Activated B cell treated with CpG ODN at 0.5 μM for 24 hours (primary cell): Measurements from ENCODE around the gene GABARAPL1. TPM values are rescaled to one million over a fixed set of nuclear protein-coding genes. Genes with fewer than 3 reads are reported as not detected.
A peak's percentile ranks its signal among the peaks of the same experiment; 100 is the strongest.
"Not testable (repeated sequence)": the region's sequence is repeated elsewhere in the genome, so short reads cannot be mapped to it uniquely, and the experiment has no call there.

Source experiments
- ATAC-seq: fragments of 200-7000 bp; cut with Tn5 transposase; one replicate; pipeline ENCODE4 v1.10.0; 2021; ENCODE audit warnings: low read depth, mild to moderate bottlenecking, moderate library complexity
- CTCF ChIA-PET: fragments of 350-600 bp; sonication (Branson Sonifier 250); formaldehyde crosslinking; loops from one replicate; lab custom pipeline; 2021; ENCODE audit warnings: antibody characterized with exemption; lab: Charles Lee
- POLR2A ChIA-PET: fragments of 350-600 bp; sonication (Branson Sonifier 250); formaldehyde crosslinking; loops from one replicate; lab custom pipeline; 2021; ENCODE audit warnings: antibody characterized with exemption; lab: Charles Lee
- DNase-seq: peaks from one replicate; pipeline ENCODE4 v3.0.0; 2022
- H3K27ac Mint-ChIP-seq: one replicate; pipeline ENCODE4 v1.8.0; 2020; ENCODE audit warnings: mixed read lengths
- H3K27me3 Mint-ChIP-seq: one replicate; pipeline ENCODE4 v1.8.0; 2021; ENCODE audit warnings: mixed read lengths
- H3K36me3 Mint-ChIP-seq: one replicate; pipeline ENCODE4 v1.8.0; 2021; ENCODE audit warnings: low read depth, mixed read lengths
- H3K4me1 Mint-ChIP-seq: one replicate; pipeline ENCODE4 v1.8.0; 2021; ENCODE audit warnings: mixed read lengths
- H3K4me3 Mint-ChIP-seq: one replicate; pipeline ENCODE4 v1.8.0; 2020; ENCODE audit warnings: mild to moderate bottlenecking, mixed read lengths
- H3K9me3 Mint-ChIP-seq: one replicate; pipeline ENCODE4 v1.8.0; 2020; ENCODE audit warnings: mixed read lengths
- CTCF ChIP-seq: fragments of 200-600 bp; IDR thresholded peaks from one replicate; pipeline ENCODE4 v1.8.0; 2022; ENCODE audit warnings: antibody characterized with exemption, mild to moderate bottlenecking
- intact Hi-C: fragments of 100-400 bp; cut with micrococcal nuclease; formaldehyde crosslinking; loops from one replicate; pipeline ENCODE4 v1.15.1; 2024
- total RNA-seq: library from RNA; stranded (reverse); gene quantifications from 2 replicates; pipeline ENCODE4 v1.2.3, GENCODE V29; 2022

GABARAPL1 gene
- total RNA-seq, 1 donor from 2014 or later: 2.1 TPM

- peak overlapping the region; percentile 46 for H3K4me3 Mint-ChIP-seq
- peaks cover 15% of the 10 kb centered on the region for H3K4me1 Mint-ChIP-seq
- ChIA-PET CTCF (interaction anchor here (3.4 kb wide), 1 partner anchor 43 kb away, joined by 11 read pairs; no protein-coding TSS in a partner anchor), POLR2A (interaction anchor here (0.7 to 1.2 kb wide), 4 partner anchors 67 to 417 kb away, joined by 3 to 5 read pairs (median 4); partner anchors contain the start of genes CLEC7A and MAGOHB)
- H3K27me3 Mint-ChIP-seq: peaks cover 50% of the 10 kb centered on the region
- DNase-seq: no peak
- no peaks in the 10 kb centered on the region for H3K36me3 Mint-ChIP-seq
- H3K27ac Mint-ChIP-seq: no peak overlapping the region
- peak; percentile 94 for ATAC-seq
- no peaks in the 10 kb centered on the region for H3K9me3 Mint-ChIP-seq
- TF ChIP-seq CTCF: no peak
- intact Hi-C loops: no loop called here
These were observed 16.5 kb upstream of the GABARAPL1 start for GRCh38 chr12:10196210-10196609.

- Mint-ChIP-seq H3K4me1 (peaks cover 15% of the 10 kb centered on the region), H3K4me3 (no peak overlapping the region)
- CTCF ChIA-PET: interaction anchor here (3.4 kb wide), 1 partner anchor 45 kb away, joined by 11 read pairs; no protein-coding TSS in a partner anchor
These were observed 14.8 kb upstream of the GABARAPL1 start for GRCh38 chr12:10197879-10198278.

GRCh38 chr12:10204495-10204894 is 8.2 kb upstream of the GABARAPL1 start:
- H3K27ac Mint-ChIP-seq, H3K9me3 Mint-ChIP-seq, H3K4me1 Mint-ChIP-seq, H3K36me3 Mint-ChIP-seq, intact Hi-C loops, H3K4me3 Mint-ChIP-seq, DNase-seq, ATAC-seq, POLR2A ChIA-PET, CTCF ChIA-PET: not testable (repeated sequence)
- peaks cover 16% of the 10 kb centered on the region for H3K27me3 Mint-ChIP-seq

More at GRCh38 chr12:10197879-10198278, 14.8 kb upstream of the GABARAPL1 start:
- DNase-seq (no peak), ATAC-seq (no peak)
- H3K9me3 Mint-ChIP-seq: no peaks in the 10 kb centered on the region
- H3K27ac Mint-ChIP-seq: no peak overlapping the region
- POLR2A ChIA-PET: no interaction called here
- H3K36me3 Mint-ChIP-seq: no peaks in the 10 kb centered on the region
- H3K27me3 Mint-ChIP-seq: peaks cover 40% of the 10 kb centered on the region
- intact Hi-C loops: no loop called here
- TF ChIP-seq CTCF: no peak

GRCh38 chr12:10205220-10205807 is 7.4 kb upstream of the GABARAPL1 start:
- Mint-ChIP-seq H3K27me3 (peaks cover 12% of the 10 kb centered on the region), H3K27ac (no peak overlapping the region), H3K4me3 (no peak overlapping the region), H3K4me1 (peaks cover 4% of the 10 kb centered on the region), H3K36me3 (no peaks in the 10 kb centered on the region), H3K9me3 (no peaks in the 10 kb centered on the region)
- CTCF ChIA-PET: no interaction called here
- no peak for DNase-seq
- no peak for TF ChIP-seq CTCF
- POLR2A ChIA-PET: no interaction called here
- no peak for ATAC-seq
- intact Hi-C loops: no loop called here

- DNase-seq (no peak), ATAC-seq (no peak)
- H3K36me3 Mint-ChIP-seq: no peaks in the 10 kb centered on the region
- H3K27ac Mint-ChIP-seq: no peak overlapping the region
- intact Hi-C loops: no loop called here
- peaks cover 8% of the 10 kb centered on the region for H3K4me1 Mint-ChIP-seq
- peaks cover 10% of the 10 kb centered on the region for H3K27me3 Mint-ChIP-seq
- ChIA-PET CTCF (no interaction called here), POLR2A (no interaction called here)
- no peak overlapping the region for H3K4me3 Mint-ChIP-seq
- TF ChIP-seq CTCF: no peak
- no peaks in the 10 kb centered on the region for H3K9me3 Mint-ChIP-seq
These were observed 5.5 kb upstream of the GABARAPL1 start for GRCh38 chr12:10207136-10207535.
